Heart right ventricle (tissue), 16 donors: ENCODE measurements around the gene GDI2. TPM values are rescaled to one million over a fixed set of nuclear protein-coding genes. Genes with fewer than 3 reads are reported as not detected.
A peak's percentile ranks its signal among the peaks of the same experiment; 100 is the strongest.

Experiments used
- ATAC-seq, 8 donors: fragments of 200-7000 bp; cut with Tn5 transposase; one replicate each; pipeline ENCODE4 v1.9.1; 2020; ENCODE audit warnings: mild to moderate bottlenecking in 8 of 8, moderate library complexity in 8 of 8, moderate number of reproducible peaks in 1 of 8
- DNase-seq, 2 donors: peaks; one replicate each; pipeline ENCODE4 v3.0.0-alpha.2; 2020
- H3K27ac ChIP-seq, 10 donors: fragments of 200-600 bp; sonication (generic) in 2 of 10; one replicate each; pipeline versions ENCODE4 v1.5.0 to v1.8.0; 2020 to 2022; ENCODE audit warnings: mild to moderate bottlenecking in 3 of 10
- H3K27me3 ChIP-seq, 7 donors: fragments of 200-600 bp; one replicate each; pipeline ENCODE4 v1.8.0; 2021 to 2022; ENCODE audit warnings: mild to moderate bottlenecking in 2 of 7
- H3K36me3 ChIP-seq, 9 donors: fragments of 200-600 bp; sonication (generic) in 1 of 9; one replicate each; pipeline versions ENCODE4 v1.5.0 to v1.8.0; 2020 to 2022; ENCODE audit warnings: mild to moderate bottlenecking in 2 of 9
- H3K4me1 ChIP-seq, 9 donors: fragments of 200-600 bp; sonication (generic) in 1 of 9; one replicate each; pipeline versions ENCODE4 v1.5.0 to v1.8.0; 2020 to 2022; ENCODE audit warnings: mild to moderate bottlenecking in 4 of 9
- H3K4me3 ChIP-seq, 10 donors: fragments of 200-600 bp; sonication (generic) in 2 of 10; one replicate each; pipeline versions ENCODE4 v1.5.0 to v1.8.0; 2020 to 2022; ENCODE audit warnings: mild to moderate bottlenecking in 7 of 10, moderate library complexity in 2 of 10
- H3K9me3 ChIP-seq, 11 donors: fragments of 200-600 bp in 10 of 11; sonication (generic) in 2 of 11; one replicate each; pipeline versions ENCODE4 v1.5.0 to v1.8.0; 2013 to 2022; ENCODE audit warnings: mild to moderate bottlenecking in 2 of 11, control low read depth in 1 of 11, moderate library complexity in 1 of 11
- CTCF ChIP-seq, 9 donors: fragments of 200-600 bp; sonication (generic) in 2 of 9; IDR thresholded peaks; one replicate each; pipeline versions ENCODE4 v1.5.0 to v1.8.0; 2021 to 2022; ENCODE audit warnings: antibody characterized with exemption in 9 of 9, mild to moderate bottlenecking in 5 of 9, moderate library complexity in 1 of 9
- WGBS, 2 donors: extraction: QIAGEN DNeasy Blood & Tissue Kit; methylation state at CpG; one replicate each; pipeline ENCODE4 v1.1.7; 2013; ENCODE audit warnings: inconsistent platforms in 1 of 2; 5-methylcytosine and 5-hydroxymethylcytosine counted together
- intact Hi-C, 10 donors: fragments of 100-400 bp; cut with DNase I; formaldehyde crosslinking; loops; one replicate each; pipeline versions ENCODE4 v1.11.1 to v1.14.2; 2022
- polyA plus RNA-seq, 2 donors: library from polyadenylated mRNA; stranded (reverse); fragments of 200-250 nt; gene quantifications; one replicate each; pipeline ENCODE4 v1.2.3, GENCODE V29; 2013
- total RNA-seq, 10 donors: library from RNA; stranded (reverse); fragmentation: NEBNext Ultra II Directional in 3 of 10; extraction: Animal tissue kit (Norgen Biotek cat#: 25700) in 3 of 10; gene quantifications; one replicate each; pipeline versions ENCODE4 v1.2.1 to v1.2.4, GENCODE V29; 2021 to 2023
- donor health status: Arrhythmogenic right ventricular cardiomyopathy.
- donor health status: ischemic (EF 13 %, LVEDD 7.1; RV severe dilation, severe dysfunction).
- donor health status: healthy with polysubstance abuse.
- donor health status: DM: no; HTN: yes; CAD: no.
- donor health status: DM: no; HTN: no; CAD: no.
- donor health status: ischemic (EF 25% LVEDD 6.9; RV normal size, moderate dysfunction).
- donor health status: ischemic (EF 25% LVEDD 5.7; RV mildly dilated, moderate dysfunction).
- donor health status: healthy.
- donor health status: DM: yes; HTN: yes; CAD: no.
- donor health status: Ischemic cardiomyopathy.
- donor health status: ischemic (EF 35%, LVEDD 5.7; RV mildly dilated, moderate dysfunction).
- donor health status: nonischemic (EF 11% LVEDD 7.7; RV severe dilation, severe dysfunction).
- donor health status: DM: yes; HTN: yes; CAD: no.
- donor health status: PGD.
- donor health status: ischemic (EF 29% LVEDD 5.4; RV normal size, mild dysfunction).
- donor health status: nonischemic (EF 23%, LVEDD 6.1; RV moderate dilation, normal function).

GDI2 gene
- total and polyA plus RNA-seq, 12 donors = 21.8 to 145 (median 101) TPM

- WGBS, 2 donors = 75 to 77% methylated on average over 5 of the region's 5 CpGs
- intact Hi-C loops = no loop called here
- H3K4me3 ChIP-seq = no peak overlapping the region
These were observed 75.9 kb downstream of the GDI2 start for GRCh38 chr10:5737352-5737751.

GRCh38 chr10:5736591-5736990, 76.6 kb downstream of the GDI2 start:
- H3K27me3 ChIP-seq = no peaks in the 10 kb centered on the region
- no peaks in the 10 kb centered on the region for H3K9me3 ChIP-seq
- peaks cover 0 to 11% (median 0%) of the 10 kb centered on the region in 9 donors for H3K4me1 ChIP-seq
- intact Hi-C loops = no loop called here
- no peak for DNase-seq
- no peak overlapping the region for H3K27ac ChIP-seq
- H3K4me3 ChIP-seq = no peak overlapping the region
- ATAC-seq = no peak
- WGBS, 2 donors = 74 to 80% methylated on average over 1 of the region's 1 CpG
- H3K36me3 ChIP-seq = peaks cover 0 to 90% (median 15%) of the 10 kb centered on the region in 9 donors
- TF ChIP-seq CTCF (IDR thresholded peaks at IDR 0.05) = no peak

More at GRCh38 chr10:5737352-5737751, 75.9 kb downstream of the GDI2 start:
- Histone ChIP-seq H3K27me3 (no peaks in the 10 kb centered on the region), H3K27ac (no peak overlapping the region), H3K36me3 (peaks cover 0 to 90% (median 15%) of the 10 kb centered on the region in 9 donors), H3K4me1 (peaks cover 0 to 3% (median 0%) of the 10 kb centered on the region in 9 donors), H3K9me3 (no peaks in the 10 kb centered on the region)
- DNase-seq = no peak
- ATAC-seq = no peak
- TF ChIP-seq CTCF (IDR thresholded peaks at IDR 0.05) = no peak

GRCh38 chr10:5735119-5735518, 78.1 kb downstream of the GDI2 start:
- no peak for ATAC-seq
- Histone ChIP-seq H3K27me3 (no peaks in the 10 kb centered on the region), H3K4me1 (peaks cover 0 to 11% (median 0%) of the 10 kb centered on the region in 9 donors), H3K27ac (no peak overlapping the region), H3K4me3 (no peak overlapping the region), H3K36me3 (peaks cover 0 to 90% (median 17%) of the 10 kb centered on the region in 9 donors), H3K9me3 (no peaks in the 10 kb centered on the region)
- DNase-seq = no peak
- WGBS, 2 donors = 97 to 100% methylated on average over 1 of the region's 1 CpG
- intact Hi-C loops = no loop called here
- TF ChIP-seq CTCF (IDR thresholded peaks at IDR 0.05) = no peak

- H3K4me3 ChIP-seq = no peak overlapping the region
- no peak for TF ChIP-seq CTCF (IDR thresholded peaks at IDR 0.05)
- peaks cover 0 to 11% (median 0%) of the 10 kb centered on the region in 9 donors for H3K4me1 ChIP-seq
- no peaks in the 10 kb centered on the region for H3K27me3 ChIP-seq
- no peaks in the 10 kb centered on the region for H3K9me3 ChIP-seq
- ATAC-seq = peak; percentile 42 to 97 (median 84)
- WGBS, 2 donors = 38 to 45% methylated on average over 4 of the region's 4 CpGs
- peak overlapping the region in 6 of 10 donors; percentile 24 to 42 (median 32) for H3K27ac ChIP-seq
- intact Hi-C loops = no loop called here
- peak; percentile 28 to 37 for DNase-seq
- peaks cover 0 to 99% (median 17%) of the 10 kb centered on the region in 9 donors for H3K36me3 ChIP-seq
These were observed 81.1 kb downstream of the GDI2 start for GRCh38 chr10:5732141-5732540.
